HepG2 (cell line): Measurements from ENCODE around the gene ITCH. TPM values are rescaled to one million over a fixed set of nuclear protein-coding genes. Genes with fewer than 3 reads are reported as not detected.

Source experiments
- CEBPZ ChIP-seq: IDR thresholded peaks from 2 replicates; pipeline ENCODE4 v1.6.1; 2012; ENCODE audit warnings: low read length, improper control_type of control experiment
- RAD21 ChIP-seq: fragments of 450-650 bp; formaldehyde crosslinking; IDR thresholded peaks from 2 replicates; pipeline ENCODE4 v1.5.0; 2020; ENCODE audit warnings: mild to moderate bottlenecking
- YY1 ChIP-seq: IDR thresholded peaks from 2 replicates; pipeline ENCODE4 v1.6.1; 2011; ENCODE audit warnings: low read length, low read depth, moderate library complexity, mild to moderate bottlenecking; ENCODE audit not compliant: insufficient read depth, insufficient replicate concordance
- ZBTB40 ChIP-seq, 2 experiments: fragments of 450-650 bp in 1 of 2; sonication (generic) in 1 of 2; formaldehyde crosslinking in 1 of 2; IDR thresholded peaks; 2 replicates each; pipeline versions ENCODE4 v1.6.1 to v1.8.0; 2016 to 2022; ENCODE audit warnings: antibody characterized with exemption in 1 of 2, mild to moderate bottlenecking in 1 of 2, missing genetic modification reagents in 1 of 2
- ZNF687 ChIP-seq: sonication (generic); formaldehyde crosslinking; IDR thresholded peaks from 2 replicates; pipeline ENCODE4 v1.5.1; 2020; ENCODE audit warnings: mild to moderate bottlenecking, missing genetic modification reagents, moderate library complexity
- polyA plus RNA-seq, 8 experiments: library from polyadenylated mRNA; depleted of rRNA in 3 of 8; stranded (reverse) in 7 of 8; unstranded in 1 of 8; fragments of >200 nt; fragmentation: Illumina TruSeq in 4 of 8; extraction: Trizol in 4 of 8; gene quantifications; 2 replicates each; pipeline versions ENCODE4 v1.2.1 to v1.2.3, GENCODE V29; 2011 to 2016; ENCODE audit warnings: low read depth in 4 of 8, missing spikeins in 1 of 8, mixed read lengths in 1 of 8; ENCODE audit not compliant: insufficient read depth in 1 of 8
- total RNA-seq, 5 experiments: library from RNA; depleted of rRNA; stranded (reverse); fragments of >200 nt; fragmentation: Illumina TruSeq; extraction: Trizol; gene quantifications; 2 replicates each; pipeline ENCODE4 v1.2.3, GENCODE V29; 2016; ENCODE audit warnings: low read depth in 1 of 5

The ITCH gene
- total and polyA plus RNA-seq, 2 of the 13 experiments (the other 11 are each of a cell fraction or from before 2014, with no cell fraction given) = 20.5 to 112 TPM

- TF ChIP-seq ZBTB40 (IDR thresholded peaks at IDR 0.05) (no peak), ZBTB40 (CRISPR knock-in tag; IDR thresholded peaks at IDR 0.05) (no peak), ZNF687 (peak; percentile 81), CEBPZ (no peak), YY1 (peak; percentile 82), RAD21 (CRISPR knock-in tag) (peak; percentile 88)
These were observed 113.1 kb downstream of the ITCH start (continued) for GRCh38 chr20:34475979-34476736.
